IMR-90 (cell line): Measurements from ENCODE around the gene KAZN. TPM values are rescaled to one million over a fixed set of nuclear protein-coding genes. Genes with fewer than 3 reads are reported as not detected.

Experiments used
- ATAC-seq: fragments of 200-7000 bp; cut with Tn5 transposase; 2 replicates; pipeline ENCODE4 v1.9.1; 2020; ENCODE audit warnings: low read depth, mild to moderate bottlenecking, moderate library complexity
- BruUV-seq: library from RNA; stranded (reverse); fragments of 400-500 nt; replicated peaks from 2 replicates; lab custom pipeline; 2021; lab: Mats Ljungman, UMichigan
- CTCF ChIA-PET: fragments of 300-600 bp; formaldehyde crosslinking; extraction: SDS; loops from one replicate; lab custom pipeline; 2021; ENCODE audit warnings: antibody characterized with exemption; lab: Yijun Ruan, JAX
- POLR2A ChIA-PET: fragments of 300-600 bp; sonication (Branson Sonifier 250); formaldehyde crosslinking; loops from one replicate; lab custom pipeline; 2022; ENCODE audit warnings: antibody characterized with exemption; ENCODE audit not compliant: unreplicated experiment; lab: Charles Lee
- DNase-seq: peaks from one replicate; pipeline ENCODE4 v3.0.0; 2013
- H2AFZ ChIP-seq: replicated peaks from 2 replicates; pipeline ENCODE3; 2013; ENCODE audit warnings: low read length, mild to moderate bottlenecking; ENCODE audit not compliant: poor library complexity
- H2AK5ac ChIP-seq: 2 replicates; pipeline ENCODE4 v1.6.1; 2013; ENCODE audit warnings: low read depth, low read length, inconsistent platforms
- H2AK9ac ChIP-seq: replicated peaks from 2 replicates; pipeline ENCODE3; 2013; ENCODE audit warnings: mild to moderate bottlenecking, low read depth, low read length, moderate library complexity; ENCODE audit not compliant: poor library complexity
- H2BK120ac ChIP-seq: 2 replicates; pipeline ENCODE4 v1.6.1; 2013; ENCODE audit warnings: low read depth, low read length, inconsistent platforms
- H2BK15ac ChIP-seq: 3 replicates; pipeline ENCODE4 v1.6.1; 2013; ENCODE audit warnings: low read depth, low read length, inconsistent platforms
- H2BK20ac ChIP-seq: 2 replicates; pipeline ENCODE4 v1.6.1; 2013; ENCODE audit warnings: low read depth, mild to moderate bottlenecking, inconsistent platforms, low read length, moderate library complexity
- H2BK5ac ChIP-seq: 2 replicates; pipeline ENCODE4 v1.6.1; 2013; ENCODE audit warnings: mild to moderate bottlenecking, low read depth, low read length, inconsistent platforms; ENCODE audit not compliant: poor library complexity, severe bottlenecking
- H3K14ac ChIP-seq: replicated peaks from 2 replicates; pipeline ENCODE4 v1.6.1; 2013; ENCODE audit warnings: low read depth, low read length, inconsistent platforms
- H3K18ac ChIP-seq: 2 replicates; pipeline ENCODE4 v1.6.1; 2013; ENCODE audit warnings: low read depth, low read length, control low read depth
- H3K23ac ChIP-seq: 2 replicates; pipeline ENCODE4 v1.6.1; 2013; ENCODE audit warnings: low read depth, low read length, inconsistent platforms
- H3K27ac ChIP-seq: 2 replicates; pipeline ENCODE4 v1.5.1; 2013; ENCODE audit warnings: mild to moderate bottlenecking, control low read depth, low read length; ENCODE audit not compliant: insufficient read depth
- H3K27me3 ChIP-seq: 2 replicates; pipeline ENCODE4 v1.6.1; 2013; ENCODE audit warnings: low read length; ENCODE audit not compliant: control insufficient read depth, insufficient read depth
- H3K36me3 ChIP-seq: 2 replicates; pipeline ENCODE4 v1.6.1; 2013; ENCODE audit warnings: low read length, mixed read lengths; ENCODE audit not compliant: control insufficient read depth, insufficient read depth
- H3K4ac ChIP-seq: 2 replicates; pipeline ENCODE4 v1.6.1; 2013; ENCODE audit warnings: low read depth, low read length, inconsistent platforms
- H3K4me1 ChIP-seq: 2 replicates; pipeline ENCODE4 v1.6.1; 2013; ENCODE audit warnings: low read length, mixed read lengths; ENCODE audit not compliant: control insufficient read depth, insufficient read depth
- H3K4me2 ChIP-seq: 2 replicates; pipeline ENCODE4 v1.6.1; 2013; ENCODE audit warnings: low read depth, mild to moderate bottlenecking, control low read depth, low read length, moderate library complexity
- H3K4me3 ChIP-seq: 2 replicates; pipeline ENCODE4 v1.5.1; 2013; ENCODE audit warnings: low read depth, mild to moderate bottlenecking, control low read depth, low read length, moderate library complexity; ENCODE audit not compliant: insufficient read depth
- H3K56ac ChIP-seq: 2 replicates; pipeline ENCODE4 v1.6.1; 2013; ENCODE audit warnings: low read length, inconsistent platforms; ENCODE audit not compliant: insufficient read depth; ENCODE audit errors: extremely low read depth
- H3K79me1 ChIP-seq, 2 experiments: 2 replicates each; pipeline ENCODE4 v1.6.1; 2013; ENCODE audit warnings: low read length in 2 of 2, inconsistent platforms in 1 of 2, low read depth in 1 of 2
- H3K9ac ChIP-seq: 2 replicates; pipeline ENCODE4 v1.6.1; 2013; ENCODE audit warnings: low read depth, low read length, control low read depth
- H3K9me1 ChIP-seq: 2 replicates; pipeline ENCODE4 v1.6.1; 2013; ENCODE audit warnings: low read length, inconsistent platforms; ENCODE audit not compliant: insufficient read depth
- H3K9me3 ChIP-seq: 2 replicates; pipeline ENCODE4 v1.6.1; 2013; ENCODE audit warnings: low read length; ENCODE audit not compliant: control insufficient read depth, insufficient read depth
- H4K20me1 ChIP-seq: 2 replicates; pipeline ENCODE4 v1.6.1; 2013; ENCODE audit warnings: low read length, inconsistent platforms; ENCODE audit not compliant: insufficient read depth
- H4K5ac ChIP-seq: 2 replicates; pipeline ENCODE4 v1.6.1; 2013; ENCODE audit warnings: mild to moderate bottlenecking, low read depth, low read length, control low read depth
- H4K8ac ChIP-seq, 2 experiments: 2 replicates each; pipeline ENCODE4 v1.6.1; 2013; ENCODE audit warnings: low read depth in 2 of 2, low read length in 2 of 2, control low read depth in 1 of 2, inconsistent platforms in 1 of 2
- H4K91ac ChIP-seq: 2 replicates; pipeline ENCODE4 v1.6.1; 2013; ENCODE audit warnings: low read depth, low read length, inconsistent platforms; ENCODE audit not compliant: insufficient read depth
- CHD1 ChIP-seq: IDR thresholded peaks from 2 replicates; pipeline ENCODE4 v1.6.1; 2012; ENCODE audit warnings: low read depth, low read length, improper control_type of control experiment
- MAZ ChIP-seq: IDR thresholded peaks from 2 replicates; pipeline ENCODE4 v1.6.1; 2012; ENCODE audit warnings: low read depth, mild to moderate bottlenecking, low read length, improper control_type of control experiment, moderate library complexity, borderline replicate concordance
- MXI1 ChIP-seq: IDR thresholded peaks from 2 replicates; pipeline ENCODE4 v1.6.1; 2012; ENCODE audit warnings: low read depth, mild to moderate bottlenecking, low read length, moderate library complexity, borderline replicate concordance
- POLR2A ChIP-seq: IDR thresholded peaks from 2 replicates; pipeline ENCODE4 v1.6.1; 2012; ENCODE audit warnings: mild to moderate bottlenecking, low read depth, low read length
- WGBS, 2 experiments: methylation state at CpG; one replicate each; pipeline versions ENCODE4 v1.1.5 to v1.1.7; 2013; ENCODE audit warnings: missing lambda C conversion rate in 2 of 2; ENCODE audit not compliant: insufficient read length in 1 of 2; ENCODE audit errors: extremely low coverage in 2 of 2; 5-methylcytosine and 5-hydroxymethylcytosine counted together
- dilution Hi-C: fragments of 300-500 bp; cut with HindIII; formaldehyde crosslinking; loops from one replicate; pipeline ENCODE4 v1.14.3; 2018; ENCODE audit warnings: low sequenced_read_pairs; ENCODE audit not compliant: unreplicated experiment
- in situ Hi-C: fragments of 300-500 bp; cut with MboI; formaldehyde crosslinking; loops from 3 replicates; pipeline ENCODE4 v1.14.3; 2019; ENCODE audit warnings: low sequenced_read_pairs, inconsistent platforms, mixed read lengths
- intact Hi-C: fragments of 100-400 bp; cut with micrococcal nuclease; formaldehyde crosslinking; loops from 2 replicates; pipeline ENCODE4 v1.10.0; 2022
- polyA plus RNA-seq, 3 experiments: library from polyadenylated mRNA; depleted of rRNA; stranded (reverse); fragments of >200 nt; gene quantifications; 2 replicates each; pipeline ENCODE4 v1.2.3, GENCODE V29; 2012; ENCODE audit warnings: low replicate concordance in 1 of 3
- total RNA-seq: library from RNA; depleted of rRNA; stranded (reverse); fragments of >200 nt; gene quantifications from 2 replicates; pipeline ENCODE4 v1.2.3, GENCODE V29; 2012
- TF ChIP-seq, protein P1 (sequence below): fragments of 150-350 bp; IDR thresholded peaks from 2 replicates; pipeline ENCODE4 v1.6.1; 2017; ENCODE audit warnings: mild to moderate bottlenecking, antibody characterized with exemption, low read length, low read depth
- TF ChIP-seq, protein P2 (sequence below): fragments of 150-350 bp; IDR thresholded peaks from 2 replicates; pipeline ENCODE4 v1.6.1; 2016; ENCODE audit warnings: low read depth, mild to moderate bottlenecking, low read length, moderate library complexity, borderline replicate concordance

KAZN gene
- total and polyA plus RNA-seq, 2 of the 4 experiments (the other 2 are of a cell fraction): 5.2 to 10.5 TPM

DNA sequence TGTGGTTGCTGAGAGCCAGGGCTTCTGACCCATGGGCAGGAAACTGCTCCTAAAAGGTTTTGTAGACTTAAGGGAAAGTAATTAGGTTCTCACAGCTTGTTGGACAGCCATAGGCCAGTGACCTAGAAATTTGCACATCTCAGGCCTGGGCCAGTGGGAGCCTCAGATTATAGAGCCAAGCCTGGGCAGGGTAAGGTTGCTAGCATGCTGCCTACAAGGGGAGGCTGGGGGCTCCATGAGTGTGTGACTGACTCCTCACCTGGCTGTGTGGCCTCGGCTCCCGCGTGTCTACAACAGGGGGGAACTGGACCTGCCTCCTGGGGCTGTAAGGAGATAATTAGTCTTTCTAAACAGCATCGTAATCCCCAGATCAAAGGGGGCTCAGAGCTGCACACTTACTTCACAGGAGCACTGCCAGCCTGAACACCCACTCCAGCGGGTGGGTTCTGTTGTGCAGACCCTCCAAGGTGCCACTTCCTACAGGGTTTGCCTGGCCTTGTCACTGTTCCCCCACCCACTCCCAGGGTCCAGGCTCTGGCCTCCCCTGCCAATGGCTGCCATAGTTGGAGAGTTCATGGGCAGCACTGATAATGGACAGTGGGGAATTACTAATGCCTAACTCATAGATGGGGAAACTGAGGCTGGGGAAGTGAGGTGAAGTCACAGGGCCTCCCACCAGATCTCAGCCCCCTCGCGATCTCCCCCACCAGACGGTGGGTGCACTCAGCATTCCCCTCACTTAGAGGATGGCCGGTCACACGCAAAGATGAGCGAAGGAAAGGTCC lies 324.6 kb downstream of the KAZN start:
- POLR2A ChIA-PET: no interaction called here
- in situ Hi-C loops (no loop called here), dilution Hi-C loops (no loop called here), intact Hi-C loops (no loop called here)
- Histone ChIP-seq H2BK120ac (peak overlapping the region; percentile 52), H3K9ac (0 out of 2 replicates have a peak overlapping the region, but pooled peaks have one; percentile 57), H4K8ac (peak overlapping the region; percentile 59 to 63; a peak in 2 of 4 replicates), H2BK5ac (no peak overlapping the region), H2BK15ac (0 out of 3 replicates have a peak overlapping the region, but pooled peaks have one; percentile 58), H3K23ac (no peak overlapping the region; the same call in 1 of the 2 replicates), H2AFZ (peak overlapping the region; percentile 85), H2AK5ac (peak overlapping the region; percentile 45), H3K27me3 (no peaks in the 10 kb centered on the region; the same call in 1 of the 2 replicates), H3K27ac (no peak overlapping the region; the same call in 1 of the 2 replicates), H3K79me1 (peaks cover 8 to 31% of the 10 kb centered on the region in 2 experiments; a peak in 3 of 4 replicates), H3K4ac (peak overlapping the region; percentile 39; the same call in 1 of the 2 replicates), H4K20me1 (peaks cover 3% of the 10 kb centered on the region; the same call in 1 of the 2 replicates), H4K91ac (peak overlapping the region; percentile 60; the same call in 1 of the 2 replicates), H4K5ac (peak overlapping the region; percentile 60; the same call in 1 of the 2 replicates), H3K56ac (no peak overlapping the region), H2BK20ac (peak overlapping the region; percentile 29; the same call in 1 of the 2 replicates), H3K4me1 (peaks cover 17% of the 10 kb centered on the region), H3K36me3 (no peaks in the 10 kb centered on the region), H3K14ac (no peak overlapping the region), H2AK9ac (peak overlapping the region; percentile 73), H3K18ac (no peak overlapping the region), H3K4me3 (no peak overlapping the region), H3K9me3 (no peaks in the 10 kb centered on the region), H3K4me2 (no peak overlapping the region), H3K9me1 (peaks cover 20% of the 10 kb centered on the region)
- no CpG with 5 or more reads among the region's 11 CpGs for WGBS, 2 experiments
- BruUV-seq: no TSS peak
- DNase-seq (no peak), ATAC-seq (no peak)
- TF ChIP-seq, protein P1, sequence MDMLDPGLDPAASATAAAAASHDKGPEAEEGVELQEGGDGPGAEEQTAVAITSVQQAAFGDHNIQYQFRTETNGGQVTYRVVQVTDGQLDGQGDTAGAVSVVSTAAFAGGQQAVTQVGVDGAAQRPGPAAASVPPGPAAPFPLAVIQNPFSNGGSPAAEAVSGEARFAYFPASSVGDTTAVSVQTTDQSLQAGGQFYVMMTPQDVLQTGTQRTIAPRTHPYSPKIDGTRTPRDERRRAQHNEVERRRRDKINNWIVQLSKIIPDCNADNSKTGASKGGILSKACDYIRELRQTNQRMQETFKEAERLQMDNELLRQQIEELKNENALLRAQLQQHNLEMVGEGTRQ: no peak
- TF ChIP-seq MXI1 (no peak), CHD1 (no peak), MAZ (no peak), POLR2A (no peak)
- TF ChIP-seq, protein P2, sequence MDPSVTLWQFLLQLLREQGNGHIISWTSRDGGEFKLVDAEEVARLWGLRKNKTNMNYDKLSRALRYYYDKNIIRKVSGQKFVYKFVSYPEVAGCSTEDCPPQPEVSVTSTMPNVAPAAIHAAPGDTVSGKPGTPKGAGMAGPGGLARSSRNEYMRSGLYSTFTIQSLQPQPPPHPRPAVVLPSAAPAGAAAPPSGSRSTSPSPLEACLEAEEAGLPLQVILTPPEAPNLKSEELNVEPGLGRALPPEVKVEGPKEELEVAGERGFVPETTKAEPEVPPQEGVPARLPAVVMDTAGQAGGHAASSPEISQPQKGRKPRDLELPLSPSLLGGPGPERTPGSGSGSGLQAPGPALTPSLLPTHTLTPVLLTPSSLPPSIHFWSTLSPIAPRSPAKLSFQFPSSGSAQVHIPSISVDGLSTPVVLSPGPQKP: no peak
- CTCF ChIA-PET: interaction anchor here (1.2 kb wide), 1 partner anchor 105 kb away, joined by 4 read pairs; no protein-coding TSS in a partner anchor
